ENCODE results near the gene EHBP1L1. TPM values are rescaled to one million over a fixed set of nuclear protein-coding genes. Genes with fewer than 3 reads are reported as not detected.

The EHBP1L1 gene
- total and polyA plus RNA-seq, 4 experiments from 2014 or later: 8.9 to 154 (median 87.9) TPM

DNA sequence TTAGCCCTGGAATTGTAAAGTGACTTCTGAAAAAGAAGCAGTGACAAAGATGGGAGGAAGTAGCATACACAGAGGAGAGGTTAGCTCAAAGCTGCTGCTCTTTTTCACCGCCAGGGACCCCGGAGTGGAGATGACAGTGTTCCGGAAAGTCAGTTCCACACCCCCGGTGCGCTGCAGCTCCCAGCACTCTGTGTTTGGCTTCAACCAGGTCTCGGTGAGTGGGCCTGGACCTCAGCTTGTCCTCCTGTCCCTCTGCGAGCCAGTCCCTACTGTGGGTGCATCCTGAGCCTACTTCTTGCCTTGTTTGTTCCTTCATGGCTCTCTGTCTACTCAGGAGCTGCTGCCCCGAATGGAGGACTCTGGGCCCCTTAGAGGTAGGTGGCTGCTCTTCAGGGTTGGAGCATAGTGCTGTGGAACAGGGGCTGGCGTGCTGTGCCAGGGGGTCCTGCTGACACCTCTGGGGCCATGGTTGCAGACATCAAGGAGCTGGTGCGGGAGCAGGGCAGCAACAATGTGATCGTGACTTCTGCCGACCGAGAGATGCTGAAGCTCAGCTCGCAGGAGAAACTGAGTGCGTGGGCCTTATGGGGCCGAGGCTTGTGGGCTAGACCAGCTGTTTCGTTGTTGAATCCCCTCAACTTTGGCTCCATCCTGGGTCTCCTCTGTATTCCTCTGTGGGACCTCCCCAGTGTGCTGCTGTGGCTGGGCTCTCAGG is 41.4 kb downstream of the EHBP1L1 start:
- ChIA-PET CTCF (ENCODE audit: partially characterized antibody) (interaction anchor here (1.2 to 1.3 kb wide), 2 partner anchors 9 to 29 kb away, joined by 3 to 4 read pairs; no protein-coding TSS in a partner anchor), POLR2A (ENCODE audit: partially characterized antibody) (interaction anchor here (0.6 to 8.1 kb wide), 9 partner anchors 8 to 242 kb away, joined by 3 to 113 read pairs (median 10); partner anchors contain the start of genes CFL1, KAT5, MUS81 and RELA)
- Mint-ChIP-seq H3K27ac (peak overlapping the region; percentile 79 to 98 (median 94)), H3K36me3 (peaks cover 10 to 47% of the 10 kb centered on the region in 2 donors), H3K9me3 (no peaks in the 10 kb centered on the region), H3K27me3 (no peaks in the 10 kb centered on the region), H3K4me3 (peak overlapping the region; percentile 92 to 97 (median 95)), H3K4me1 (peaks cover 15 to 46% (median 31%) of the 10 kb centered on the region in 4 donors)
- peak overlapping the region; percentile 44 to 57 for H3K4me3 ChIP-seq (ENCODE audit: low read length in 2 of 2)
- peak overlapping the region; percentile 96 for H3K27ac ChIP-seq (ENCODE audit: low read depth, low read length)
- H3K9me3 ChIP-seq (ENCODE audit: control insufficient read depth in 1 of 2, low read length in 2 of 2): no peaks in the 10 kb centered on the region
- H3K4me1 ChIP-seq (ENCODE audit: insufficient read depth, low read length): peaks cover 27% of the 10 kb centered on the region
- intact Hi-C loops (cut with micrococcal nuclease): loop anchor here (5.0 kb wide), 1 partner anchor 95 kb away; the partner anchor contains the start of gene KAT5
- H3K36me3 ChIP-seq (ENCODE audit: insufficient read depth, low read length): peaks cover 49% of the 10 kb centered on the region
- no peaks in the 10 kb centered on the region for H3K27me3 ChIP-seq (ENCODE audit: insufficient read depth, low read length)
- no peak for DNase-seq

DNA sequence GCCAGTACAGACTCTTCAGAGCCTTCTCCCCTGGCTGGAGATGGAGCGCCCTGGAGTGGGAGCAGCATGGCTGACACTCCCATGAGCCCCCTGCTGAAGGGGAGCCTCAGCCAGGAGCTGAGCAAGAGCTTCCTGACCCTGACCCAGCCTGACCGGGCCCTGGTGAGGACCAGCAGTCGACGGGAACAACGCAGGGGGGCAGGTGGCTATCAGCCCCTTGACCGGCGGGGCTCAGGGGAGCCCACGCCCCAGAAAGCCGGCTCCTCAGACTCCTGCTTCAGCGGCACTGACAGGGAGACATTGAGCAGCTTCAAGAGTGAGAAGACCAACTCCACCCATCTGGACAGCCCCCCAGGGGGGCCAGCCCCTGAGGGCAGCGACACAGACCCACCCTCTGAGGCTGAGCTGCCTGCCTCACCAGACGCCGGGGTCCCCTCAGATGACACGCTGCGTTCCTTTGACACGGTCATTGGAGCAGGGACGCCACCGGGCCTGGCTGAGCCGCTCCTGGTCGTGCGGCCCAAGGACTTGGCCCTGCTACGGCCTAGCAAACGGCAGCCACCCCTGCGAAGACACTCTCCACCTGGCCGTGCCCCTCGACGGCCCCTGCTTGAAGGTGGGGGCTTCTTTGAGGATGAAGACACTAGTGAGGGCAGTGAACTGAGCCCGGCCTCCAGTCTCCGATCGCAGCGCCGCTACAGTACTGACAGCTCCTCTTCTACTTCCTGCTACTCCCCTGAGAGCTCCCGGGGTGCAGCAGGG is 42.3 kb downstream of the EHBP1L1 start:
- Mint-ChIP-seq H3K9me3 (no peaks in the 10 kb centered on the region), H3K4me1 (peaks cover 15 to 40% (median 25%) of the 10 kb centered on the region in 4 donors), H3K4me3 (peak overlapping the region in 3 of 8 donors; percentile 34 to 52 (median 50)), H3K27ac (no peak overlapping the region), H3K36me3 (peaks cover 8 to 52% of the 10 kb centered on the region in 2 donors), H3K27me3 (no peaks in the 10 kb centered on the region)
- no peaks in the 10 kb centered on the region for H3K9me3 ChIP-seq (ENCODE audit: control insufficient read depth in 1 of 2, low read length in 2 of 2)
- intact Hi-C loops (cut with micrococcal nuclease): loop anchor here (5.0 kb wide), 1 partner anchor 94 kb away; the partner anchor contains the start of gene KAT5
- no peak for DNase-seq
- POLR2A ChIA-PET (ENCODE audit: partially characterized antibody): interaction anchor here (0.6 to 8.1 kb wide), 4 partner anchors 8 to 1224 kb away, joined by 3 to 113 read pairs (median 54); partner anchors contain the start of gene SIPA1
- peaks cover 18% of the 10 kb centered on the region for H3K4me1 ChIP-seq (ENCODE audit: insufficient read depth, low read length)
- no peak overlapping the region for H3K4me3 ChIP-seq (ENCODE audit: low read length in 2 of 2)
- CTCF ChIA-PET (ENCODE audit: partially characterized antibody): interaction anchor here (1.0 to 1.3 kb wide), 2 partner anchors 30 to 162 kb away, joined by 3 read pairs; no protein-coding TSS in a partner anchor
- no peaks in the 10 kb centered on the region for H3K27me3 ChIP-seq (ENCODE audit: insufficient read depth, low read length)
- peak overlapping the region; percentile 1 for H3K27ac ChIP-seq (ENCODE audit: low read depth, low read length)
- peaks cover 49% of the 10 kb centered on the region for H3K36me3 ChIP-seq (ENCODE audit: insufficient read depth, low read length)

DNA sequence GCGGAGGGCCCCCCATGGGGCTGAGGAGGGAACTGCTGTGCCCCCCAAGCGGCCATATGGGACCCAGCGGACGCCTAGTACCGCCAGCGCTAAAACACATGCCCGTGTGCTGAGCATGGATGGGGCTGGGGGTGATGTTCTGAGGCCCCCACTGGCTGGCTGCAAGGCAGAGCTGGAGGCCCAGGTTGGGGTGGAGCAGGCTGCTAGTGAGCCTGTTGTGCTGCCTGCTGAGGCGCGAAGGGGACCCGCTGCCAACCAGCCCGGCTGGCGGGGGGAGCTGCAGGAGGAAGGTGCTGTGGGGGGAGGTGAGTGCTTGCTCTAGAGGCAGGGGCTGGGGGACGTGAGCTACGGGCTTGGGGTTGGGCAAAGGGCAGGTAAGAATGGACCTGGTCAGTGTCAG is 42.9 kb downstream of the EHBP1L1 start:
- no peaks in the 10 kb centered on the region for H3K27me3 Mint-ChIP-seq
- intact Hi-C loops (cut with micrococcal nuclease): loop anchor here (5.0 kb wide), 1 partner anchor 94 kb away; the partner anchor contains the start of gene KAT5
- no peak overlapping the region for H3K27ac ChIP-seq (ENCODE audit: low read depth, low read length)
- DNase-seq: no peak
- no peaks in the 10 kb centered on the region for H3K9me3 ChIP-seq (ENCODE audit: control insufficient read depth in 1 of 2, low read length in 2 of 2)
- no peak overlapping the region for H3K4me3 ChIP-seq (ENCODE audit: low read length in 2 of 2)
- peaks cover 8 to 56% of the 10 kb centered on the region in 2 donors for H3K36me3 Mint-ChIP-seq
- H3K27me3 ChIP-seq (ENCODE audit: insufficient read depth, low read length): no peaks in the 10 kb centered on the region
- POLR2A ChIA-PET (ENCODE audit: partially characterized antibody): interaction anchor here (0.6 to 8.1 kb wide), 2 partner anchors 22 to 1224 kb away, joined by 3 to 113 read pairs; partner anchors contain the start of gene SIPA1
- peaks cover 14% of the 10 kb centered on the region for H3K4me1 ChIP-seq (ENCODE audit: insufficient read depth, low read length)
- peaks cover 53% of the 10 kb centered on the region for H3K36me3 ChIP-seq (ENCODE audit: insufficient read depth, low read length)
- peak overlapping the region in 2 of 8 donors; percentile 32 to 36 for H3K4me3 Mint-ChIP-seq
- peaks cover 15 to 37% (median 22%) of the 10 kb centered on the region in 4 donors for H3K4me1 Mint-ChIP-seq
- peak overlapping the region in 2 of 7 donors; percentile 37 to 72 for H3K27ac Mint-ChIP-seq
- H3K9me3 Mint-ChIP-seq: no peaks in the 10 kb centered on the region
- CTCF ChIA-PET (ENCODE audit: partially characterized antibody): interaction anchor here (0.9 to 1.0 kb wide), 2 partner anchors 69 to 161 kb away, joined by 3 read pairs; no protein-coding TSS in a partner anchor

DNA sequence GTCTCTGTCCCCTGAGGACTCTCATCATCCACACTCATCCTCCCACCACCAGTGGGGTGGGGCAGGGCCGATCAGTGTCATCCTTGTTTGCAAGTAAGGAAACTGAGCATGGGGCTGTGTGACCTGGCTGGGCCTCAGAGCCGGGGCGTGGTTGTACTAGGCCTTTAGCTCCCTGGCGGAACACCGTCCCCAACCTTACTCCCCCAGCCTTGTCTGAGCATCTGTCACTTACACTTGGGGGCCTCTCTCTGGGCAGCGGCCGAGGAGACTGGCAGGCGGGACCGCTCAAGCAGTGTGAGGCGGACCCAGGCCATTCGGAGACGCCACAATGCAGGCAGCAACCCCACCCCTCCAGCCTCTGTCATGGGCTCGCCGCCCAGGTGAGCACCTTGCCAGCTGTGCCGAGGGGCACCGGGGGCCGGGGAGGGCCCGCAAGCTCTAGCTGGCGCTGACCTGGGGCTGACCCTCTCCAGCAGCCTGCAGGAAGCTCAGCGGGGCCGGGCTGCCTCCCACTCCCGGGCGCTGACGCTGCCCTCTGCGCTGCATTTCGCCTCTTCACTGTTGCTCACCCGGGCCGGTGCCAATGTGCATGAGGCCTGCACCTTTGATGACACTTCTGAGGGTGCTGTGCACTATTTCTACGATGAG is 43.6 kb downstream of the EHBP1L1 start:
- Mint-ChIP-seq H3K4me3 (peak overlapping the region in 1 of 8 donors; percentile 39), H3K27ac (peak overlapping the region in 1 of 7 donors; percentile 29), H3K9me3 (no peaks in the 10 kb centered on the region), H3K27me3 (no peaks in the 10 kb centered on the region), H3K36me3 (peaks cover 8 to 55% of the 10 kb centered on the region in 2 donors), H3K4me1 (peaks cover 13 to 40% (median 19%) of the 10 kb centered on the region in 4 donors)
- H3K27me3 ChIP-seq (ENCODE audit: insufficient read depth, low read length): no peaks in the 10 kb centered on the region
- no peak for DNase-seq
- CTCF ChIA-PET (ENCODE audit: partially characterized antibody): interaction anchor here (0.9 to 1.0 kb wide), 2 partner anchors 68 to 160 kb away, joined by 3 read pairs; no protein-coding TSS in a partner anchor
- H3K27ac ChIP-seq (ENCODE audit: low read depth, low read length): no peak overlapping the region
- H3K36me3 ChIP-seq (ENCODE audit: insufficient read depth, low read length): peaks cover 54% of the 10 kb centered on the region
- H3K9me3 ChIP-seq (ENCODE audit: control insufficient read depth in 1 of 2, low read length in 2 of 2): no peaks in the 10 kb centered on the region
- H3K4me1 ChIP-seq (ENCODE audit: insufficient read depth, low read length): peaks cover 14% of the 10 kb centered on the region
- intact Hi-C loops (cut with micrococcal nuclease): loop anchor here (5.0 kb wide), 1 partner anchor 93 kb away; the partner anchor contains the start of gene KAT5
- H3K4me3 ChIP-seq (ENCODE audit: low read length in 2 of 2): no peak overlapping the region
- POLR2A ChIA-PET (ENCODE audit: partially characterized antibody): interaction anchor here (1.4 to 8.1 kb wide), 2 partner anchors 21 to 160 kb away, joined by 3 to 113 read pairs; partner anchors contain the start of gene SIPA1

DNA sequence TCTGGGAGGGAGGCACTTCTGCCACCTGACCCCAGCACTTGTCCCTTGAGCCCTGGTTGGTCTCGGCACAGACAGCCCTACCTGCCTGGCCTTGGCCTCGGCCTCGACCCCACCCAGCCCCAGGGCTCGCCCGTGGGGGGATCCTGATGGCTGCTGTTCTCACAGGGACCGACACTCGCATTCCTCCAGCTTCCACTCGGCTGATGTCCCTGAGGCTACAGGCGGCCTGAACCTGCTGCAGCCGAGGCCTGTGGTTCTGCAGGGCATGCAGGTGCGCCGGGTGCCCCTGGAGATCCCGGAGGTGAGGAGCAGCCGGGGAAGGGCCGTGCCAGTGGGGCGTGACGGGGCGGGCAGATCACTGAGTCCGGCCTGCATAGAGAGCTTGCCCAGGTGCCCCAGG is 44.8 kb downstream of the EHBP1L1 start:
- H3K9me3 Mint-ChIP-seq: no peaks in the 10 kb centered on the region
- Histone ChIP-seq H3K4me1 (ENCODE audit: insufficient read depth, low read length) (peaks cover 14% of the 10 kb centered on the region), H3K27me3 (ENCODE audit: insufficient read depth, low read length) (no peaks in the 10 kb centered on the region), H3K27ac (ENCODE audit: low read depth, low read length) (no peak overlapping the region), H3K36me3 (ENCODE audit: insufficient read depth, low read length) (peaks cover 60% of the 10 kb centered on the region), H3K4me3 (ENCODE audit: low read length in 2 of 2) (no peak overlapping the region), H3K9me3 (ENCODE audit: control insufficient read depth in 1 of 2, low read length in 2 of 2) (no peaks in the 10 kb centered on the region)
- intact Hi-C loops (cut with micrococcal nuclease): no loop called here
- no peaks in the 10 kb centered on the region for H3K27me3 Mint-ChIP-seq
- H3K27ac Mint-ChIP-seq: peak overlapping the region in 1 of 7 donors; percentile 59
- H3K4me3 Mint-ChIP-seq: no peak overlapping the region
- H3K36me3 Mint-ChIP-seq: peaks cover 8 to 51% of the 10 kb centered on the region in 2 donors
- POLR2A ChIA-PET (ENCODE audit: partially characterized antibody): interaction anchor here (1.4 to 4.6 kb wide), 2 partner anchors 18 to 159 kb away, joined by 3 to 34 read pairs; partner anchors contain the start of gene SIPA1
- peaks cover 12 to 40% (median 14%) of the 10 kb centered on the region in 4 donors for H3K4me1 Mint-ChIP-seq
- no peak for DNase-seq
- CTCF ChIA-PET (ENCODE audit: partially characterized antibody): interaction anchor here (1.6 kb wide), 1 partner anchor 91 kb away, joined by 3 read pairs; the partner anchor contains the start of gene KAT5

DNA sequence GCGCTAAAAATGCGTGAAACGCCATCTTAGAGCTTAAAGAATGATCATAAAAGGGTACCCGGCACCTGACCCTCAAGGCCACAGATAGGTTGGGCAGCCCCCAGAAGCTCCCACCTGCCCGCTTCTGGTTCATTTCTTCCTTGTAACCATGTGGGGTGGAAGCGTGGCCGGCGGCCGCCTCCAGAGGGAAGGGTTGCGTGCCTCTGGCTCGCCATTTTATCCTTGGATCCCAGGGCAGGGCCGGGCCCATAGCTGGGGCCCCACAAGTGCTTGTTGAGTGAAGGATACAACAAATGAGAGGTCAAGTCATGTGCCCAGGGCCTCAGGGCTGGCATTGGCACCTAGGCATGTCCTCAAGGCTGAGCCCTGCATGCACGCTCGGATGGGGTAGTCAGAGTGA is 45.6 kb downstream of the EHBP1L1 start:
- Histone ChIP-seq H3K9me3 (ENCODE audit: control insufficient read depth in 1 of 2, low read length in 2 of 2) (no peaks in the 10 kb centered on the region), H3K4me1 (ENCODE audit: insufficient read depth, low read length) (peaks cover 12% of the 10 kb centered on the region), H3K27me3 (ENCODE audit: insufficient read depth, low read length) (no peaks in the 10 kb centered on the region), H3K4me3 (ENCODE audit: low read length in 2 of 2) (no peak overlapping the region), H3K36me3 (ENCODE audit: insufficient read depth, low read length) (peaks cover 68% of the 10 kb centered on the region), H3K27ac (ENCODE audit: low read depth, low read length) (no peak overlapping the region)
- peaks cover 6 to 56% of the 10 kb centered on the region in 2 donors for H3K36me3 Mint-ChIP-seq
- no peak overlapping the region for H3K4me3 Mint-ChIP-seq
- no peaks in the 10 kb centered on the region for H3K27me3 Mint-ChIP-seq
- H3K9me3 Mint-ChIP-seq: no peaks in the 10 kb centered on the region
- intact Hi-C loops (cut with micrococcal nuclease): no loop called here
- H3K4me1 Mint-ChIP-seq: peaks cover 14 to 45% (median 16%) of the 10 kb centered on the region in 4 donors
- H3K27ac Mint-ChIP-seq: peak overlapping the region in 1 of 7 donors; percentile 59
- ChIA-PET CTCF (ENCODE audit: partially characterized antibody) (interaction anchor here (1.6 kb wide), 1 partner anchor 90 kb away, joined by 3 read pairs; the partner anchor contains the start of gene KAT5), POLR2A (ENCODE audit: partially characterized antibody) (interaction anchor here (1.2 to 4.6 kb wide), 2 partner anchors 18 to 31 kb away, joined by 3 to 34 read pairs; partner anchors contain the start of gene SIPA1)
- DNase-seq: no peak

Measured in CD4-positive, alpha-beta memory T cell (primary cell).